DND-41 (cell line): ENCODE results near the gene SNCB.

Source experiments
- ATAC-seq: fragments of 200-7000 bp; cut with Tn5 transposase; 3 replicates; pipeline ENCODE4 v1.9.1; 2021; ENCODE audit warnings: low read depth; ENCODE audit not compliant: insufficient read depth
- DNase-seq: peaks from one replicate; pipeline ENCODE4 v3.0.0-alpha.2; 2020
- H2AFZ ChIP-seq: 2 replicates; pipeline ENCODE4 v1.6.0; 2012; ENCODE audit warnings: low read depth, low read length
- H3K27ac ChIP-seq: 2 replicates; pipeline ENCODE4 v1.5.1; 2012; ENCODE audit warnings: low read length, inconsistent platforms
- H3K27me3 ChIP-seq: fragments of 200-600 bp; sonication (generic); 2 replicates; pipeline ENCODE4 v1.6.0; 2012; ENCODE audit warnings: low read length, mild to moderate bottlenecking, inconsistent platforms; ENCODE audit not compliant: insufficient read depth, poor library complexity
- H3K36me3 ChIP-seq: 2 replicates; pipeline ENCODE4 v1.5.1; 2012; ENCODE audit warnings: low read length, inconsistent platforms; ENCODE audit not compliant: insufficient read depth
- H3K4me1 ChIP-seq: 2 replicates; pipeline ENCODE4 v1.5.1; 2012; ENCODE audit warnings: mild to moderate bottlenecking, low read length; ENCODE audit not compliant: insufficient read depth
- H3K4me2 ChIP-seq: 2 replicates; pipeline ENCODE4 v1.6.0; 2012; ENCODE audit warnings: mild to moderate bottlenecking, moderate library complexity, low read length, inconsistent platforms; ENCODE audit not compliant: insufficient read depth
- H3K4me3 ChIP-seq, 2 experiments: fragments of 200-600 bp in 1 of 2; shearing (Covaris generic) in 1 of 2; 2 replicates each; pipeline ENCODE4 v1.5.1; 2012 to 2016; ENCODE audit warnings: inconsistent platforms in 2 of 2, low read length in 2 of 2, mild to moderate bottlenecking in 2 of 2, low read depth in 1 of 2, moderate library complexity in 1 of 2
- H3K79me2 ChIP-seq: 2 replicates; pipeline ENCODE4 v1.6.0; 2012; ENCODE audit warnings: low read length, inconsistent platforms; ENCODE audit not compliant: insufficient read depth
- H3K9ac ChIP-seq: 2 replicates; pipeline ENCODE4 v1.6.0; 2012; ENCODE audit warnings: low read depth, mild to moderate bottlenecking, inconsistent platforms, low read length, moderate library complexity
- H3K9me3 ChIP-seq: 2 replicates; pipeline ENCODE4 v1.5.1; 2012; ENCODE audit warnings: low read length, moderate library complexity, mild to moderate bottlenecking, inconsistent platforms; ENCODE audit not compliant: insufficient read depth, severe bottlenecking
- H4K20me1 ChIP-seq: 2 replicates; pipeline ENCODE4 v1.6.0; 2012; ENCODE audit warnings: low read length; ENCODE audit not compliant: insufficient read depth
- CTCF ChIP-seq: IDR thresholded peaks from 2 replicates; pipeline ENCODE4 v1.5.1; 2012; ENCODE audit warnings: borderline replicate concordance, low read length, moderate library complexity, mild to moderate bottlenecking; ENCODE audit not compliant: poor library complexity, severe bottlenecking; ENCODE audit errors: extremely low read depth
- EZH2 ChIP-seq: IDR thresholded peaks from 3 replicates; pipeline ENCODE4 v1.6.1; 2012; ENCODE audit warnings: borderline replicate concordance, low read depth, mild to moderate bottlenecking, moderate library complexity, low read length, inconsistent platforms; ENCODE audit not compliant: severe bottlenecking

The SNCB gene

DNA sequence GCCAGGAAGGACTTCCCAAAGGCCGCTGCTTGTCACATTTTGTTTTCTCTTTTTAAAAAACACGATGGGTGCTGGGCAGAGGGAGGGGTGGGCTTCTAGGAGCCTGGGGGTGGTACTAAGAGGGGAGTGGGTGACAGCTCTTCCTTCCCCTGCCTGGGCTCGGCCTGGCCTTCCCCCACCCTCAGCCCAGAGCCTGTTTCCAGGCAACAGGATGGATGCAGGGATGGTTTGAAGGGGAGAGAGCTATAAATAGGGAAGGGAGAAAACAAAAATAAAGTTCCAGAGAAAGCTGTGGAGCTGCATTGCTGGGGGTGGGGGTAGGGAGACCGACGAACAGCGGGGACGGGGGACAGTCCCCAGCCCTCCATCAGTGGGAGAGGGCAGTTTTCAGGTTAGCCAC lies 13.8 kb downstream of the SNCB start:
- Histone ChIP-seq H3K4me3 (no peak overlapping the region), H2AFZ (no peak overlapping the region), H3K9me3 (no peaks in the 10 kb centered on the region), H3K4me1 (no peaks in the 10 kb centered on the region), H3K27me3 (no peaks in the 10 kb centered on the region), H4K20me1 (no peaks in the 10 kb centered on the region), H3K79me2 (no peaks in the 10 kb centered on the region), H3K27ac (no peak overlapping the region), H3K9ac (no peak overlapping the region), H3K4me2 (no peak overlapping the region), H3K36me3 (no peaks in the 10 kb centered on the region)
- no peak for DNase-seq
- no peak for TF ChIP-seq EZH2
- no peak for TF ChIP-seq CTCF
- ATAC-seq: no peak

GRCh38 chr5:176614805-176615478 lies 15.4 kb downstream of the SNCB start:
- H3K79me2 ChIP-seq: no peaks in the 10 kb centered on the region
- H3K4me2 ChIP-seq: no peak overlapping the region
- no peak overlapping the region for H3K27ac ChIP-seq
- no peak overlapping the region for H3K9ac ChIP-seq
- no peak overlapping the region for H2AFZ ChIP-seq
- H3K9me3 ChIP-seq: no peaks in the 10 kb centered on the region
- no peak overlapping the region for H3K4me3 ChIP-seq
- no peaks in the 10 kb centered on the region for H3K27me3 ChIP-seq
- no peak for TF ChIP-seq EZH2
- TF ChIP-seq CTCF: no peak
- no peaks in the 10 kb centered on the region for H3K36me3 ChIP-seq
- H3K4me1 ChIP-seq: no peaks in the 10 kb centered on the region
- DNase-seq (no peak), ATAC-seq (no peak)
- H4K20me1 ChIP-seq: no peaks in the 10 kb centered on the region

DNA sequence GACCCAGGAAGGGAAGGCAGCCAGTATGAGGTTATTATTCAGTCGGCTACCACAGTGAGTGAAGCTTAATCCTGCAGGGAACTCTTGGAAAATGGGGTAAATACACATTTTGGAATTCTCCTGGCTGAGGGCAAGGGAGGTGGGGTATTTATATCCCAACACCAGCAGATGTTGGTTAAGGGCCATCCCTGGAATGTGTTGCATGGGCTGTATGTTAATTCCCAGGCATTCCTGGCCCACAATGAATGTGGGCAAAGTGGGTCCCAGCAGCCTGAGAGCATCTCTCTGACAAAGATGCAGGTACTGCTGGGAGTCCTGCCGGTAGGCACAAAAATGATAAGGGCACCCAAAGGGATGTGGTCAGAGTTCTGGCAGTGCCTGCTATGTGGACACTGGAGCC lies 17.5 kb downstream of the SNCB start:
- TF ChIP-seq EZH2 (no peak), CTCF (no peak)
- no peak for ATAC-seq
- no peaks in the 10 kb centered on the region for H3K4me1 ChIP-seq

More for the DNA sequence above, 17.5 kb downstream of the SNCB start:
- Histone ChIP-seq H3K4me2 (no peak overlapping the region), H3K79me2 (no peaks in the 10 kb centered on the region), H3K36me3 (no peaks in the 10 kb centered on the region), H4K20me1 (no peaks in the 10 kb centered on the region; the same call in 1 of the 2 replicates), H3K27me3 (peaks cover 4% of the 10 kb centered on the region), H3K9me3 (no peaks in the 10 kb centered on the region), H2AFZ (no peak overlapping the region), H3K4me3 (no peak overlapping the region), H3K9ac (no peak overlapping the region), H3K27ac (no peak overlapping the region)
- no peak for DNase-seq
